MG63 (cell line): ENCODE measurements around the gene CDH18. TPM values are rescaled to one million over a fixed set of nuclear protein-coding genes. Genes with fewer than 3 reads are reported as not detected.

Experiments used
- DNase-seq: peaks from one replicate; pipeline ENCODE4 v3.0.0-alpha.2; 2020
- H3K27me3 ChIP-seq: fragments of 250-450 bp; sonication (Bioruptor Pico); 2 replicates; pipeline ENCODE4 v1.5.1; 2020; ENCODE audit warnings: mild to moderate bottlenecking, moderate library complexity
- H3K36me3 ChIP-seq: fragments of 250-450 bp; sonication (Bioruptor Pico); 2 replicates; pipeline ENCODE4 v1.5.1; 2020; ENCODE audit warnings: mild to moderate bottlenecking, moderate library complexity
- H3K4me3 ChIP-seq: fragments of 250-450 bp; sonication (Bioruptor Pico); 2 replicates; pipeline ENCODE4 v1.5.1; 2020; ENCODE audit warnings: mild to moderate bottlenecking, moderate library complexity
- H3K9me3 ChIP-seq: fragments of 250-450 bp; sonication (Bioruptor Pico); 2 replicates; pipeline ENCODE4 v1.5.1; 2020; ENCODE audit warnings: mild to moderate bottlenecking, moderate library complexity
- total RNA-seq: library from RNA; depleted of rRNA; stranded (reverse); fragments of >200 nt; shearing (Covaris generic); gene quantifications from 2 replicates; pipeline ENCODE4 v1.2.3, GENCODE V29; 2014; ENCODE audit warnings: low replicate concordance; rRNA removed

Gene CDH18, protein sequence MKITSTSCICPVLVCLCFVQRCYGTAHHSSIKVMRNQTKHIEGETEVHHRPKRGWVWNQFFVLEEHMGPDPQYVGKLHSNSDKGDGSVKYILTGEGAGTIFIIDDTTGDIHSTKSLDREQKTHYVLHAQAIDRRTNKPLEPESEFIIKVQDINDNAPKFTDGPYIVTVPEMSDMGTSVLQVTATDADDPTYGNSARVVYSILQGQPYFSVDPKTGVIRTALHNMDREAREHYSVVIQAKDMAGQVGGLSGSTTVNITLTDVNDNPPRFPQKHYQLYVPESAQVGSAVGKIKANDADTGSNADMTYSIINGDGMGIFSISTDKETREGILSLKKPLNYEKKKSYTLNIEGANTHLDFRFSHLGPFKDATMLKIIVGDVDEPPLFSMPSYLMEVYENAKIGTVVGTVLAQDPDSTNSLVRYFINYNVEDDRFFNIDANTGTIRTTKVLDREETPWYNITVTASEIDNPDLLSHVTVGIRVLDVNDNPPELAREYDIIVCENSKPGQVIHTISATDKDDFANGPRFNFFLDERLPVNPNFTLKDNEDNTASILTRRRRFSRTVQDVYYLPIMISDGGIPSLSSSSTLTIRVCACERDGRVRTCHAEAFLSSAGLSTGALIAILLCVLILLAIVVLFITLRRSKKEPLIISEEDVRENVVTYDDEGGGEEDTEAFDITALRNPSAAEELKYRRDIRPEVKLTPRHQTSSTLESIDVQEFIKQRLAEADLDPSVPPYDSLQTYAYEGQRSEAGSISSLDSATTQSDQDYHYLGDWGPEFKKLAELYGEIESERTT
- total RNA-seq = 18.8 and 25.4 TPM in 2 replicates

DNA sequence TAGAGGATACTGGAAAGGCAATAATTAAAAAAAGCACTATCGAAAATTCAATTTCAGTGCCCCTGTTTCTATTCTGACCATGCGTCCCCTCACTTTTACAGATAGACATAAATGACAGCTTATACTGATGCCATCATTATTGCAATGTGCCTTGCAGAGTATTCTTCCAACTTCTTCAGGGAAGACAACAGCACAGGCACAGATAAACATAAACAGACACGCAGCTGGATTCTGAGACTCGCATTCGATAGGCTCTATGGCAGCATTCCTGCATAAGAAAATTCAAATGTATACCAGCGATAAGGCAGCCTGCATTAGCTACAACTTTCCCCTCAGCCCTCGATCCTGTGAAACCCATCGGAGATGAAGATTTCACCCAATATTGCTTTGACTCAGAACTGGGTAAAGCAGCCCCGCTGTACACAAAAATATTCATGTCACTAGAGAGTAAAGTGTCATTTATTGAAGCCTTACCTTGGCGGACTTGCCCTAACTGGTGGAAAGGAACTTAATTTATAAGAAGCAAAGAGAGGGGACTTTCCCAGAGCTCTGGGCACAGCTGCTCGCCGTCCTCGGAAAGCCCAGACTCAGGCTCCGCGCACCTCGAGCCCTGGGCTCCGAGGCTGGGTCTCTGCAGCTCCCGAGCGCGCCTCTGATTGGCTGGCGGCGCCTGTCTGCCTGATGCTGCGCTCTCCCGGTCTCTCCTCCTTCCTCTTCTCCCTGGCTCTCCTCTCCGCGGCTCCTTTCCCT, at the start of gene CDH18:
CDH18 (minus strand) TSS at position 589 of the 750 bp plus-strand sequence. CDS start 149,214 bp downstream, outside the sequence.
- peak; percentile 90 for DNase-seq
- peak within 1 kb of the TSS; percentile 58 for H3K4me3 ChIP-seq
- H3K36me3 ChIP-seq = no peaks in the 10 kb centered on the region
- H3K9me3 ChIP-seq = no peaks in the 10 kb centered on the region
- no peaks in the 10 kb centered on the region for H3K27me3 ChIP-seq

DNA sequence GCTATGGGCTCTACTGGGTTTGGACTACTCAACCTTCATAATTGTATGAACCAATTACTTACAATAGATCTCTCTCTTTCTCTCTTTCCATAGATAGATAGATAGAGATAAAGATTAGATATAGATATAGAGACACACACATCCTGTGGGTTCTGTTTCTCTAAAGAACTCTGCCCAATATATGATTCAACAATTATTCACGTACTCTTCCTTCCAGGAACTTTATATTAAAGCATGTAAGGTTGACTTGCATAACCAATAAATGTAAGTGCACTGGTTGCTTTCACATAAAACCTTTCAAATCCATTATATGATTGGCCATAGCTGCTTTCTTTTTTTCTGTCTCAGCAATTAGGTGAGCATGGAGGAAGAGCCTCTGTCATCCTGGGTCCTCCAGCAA, 46.7 kb upstream of the CDH18 start:
- H3K36me3 ChIP-seq = no peaks in the 10 kb centered on the region
- no peak overlapping the region for H3K4me3 ChIP-seq
- DNase-seq = no peak
- no peaks in the 10 kb centered on the region for H3K27me3 ChIP-seq
- H3K9me3 ChIP-seq = peaks cover 21% of the 10 kb centered on the region

DNA sequence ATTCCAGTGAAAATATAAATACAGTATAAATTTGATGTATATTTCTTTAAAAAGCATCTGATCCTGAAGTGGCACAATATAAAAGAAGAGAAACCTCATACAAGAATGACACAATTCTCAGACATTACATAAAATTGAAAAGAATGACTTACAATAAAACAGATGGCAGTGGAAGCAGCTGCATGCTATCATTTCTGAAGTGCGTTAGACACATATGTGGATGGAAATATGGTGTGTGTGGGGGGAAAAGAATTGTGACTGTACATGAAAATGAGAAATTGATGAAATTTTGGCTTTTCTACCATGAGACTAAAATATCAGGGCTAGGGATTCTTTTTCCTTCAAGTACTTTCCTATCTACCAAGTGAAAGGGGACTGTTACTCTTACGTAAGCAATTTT, 45.9 kb upstream of the CDH18 start:
- Histone ChIP-seq H3K9me3 (peaks cover 15% of the 10 kb centered on the region; the same call in 1 of the 2 replicates), H3K36me3 (no peaks in the 10 kb centered on the region), H3K27me3 (no peaks in the 10 kb centered on the region), H3K4me3 (no peak overlapping the region)
- no peak for DNase-seq

DNA sequence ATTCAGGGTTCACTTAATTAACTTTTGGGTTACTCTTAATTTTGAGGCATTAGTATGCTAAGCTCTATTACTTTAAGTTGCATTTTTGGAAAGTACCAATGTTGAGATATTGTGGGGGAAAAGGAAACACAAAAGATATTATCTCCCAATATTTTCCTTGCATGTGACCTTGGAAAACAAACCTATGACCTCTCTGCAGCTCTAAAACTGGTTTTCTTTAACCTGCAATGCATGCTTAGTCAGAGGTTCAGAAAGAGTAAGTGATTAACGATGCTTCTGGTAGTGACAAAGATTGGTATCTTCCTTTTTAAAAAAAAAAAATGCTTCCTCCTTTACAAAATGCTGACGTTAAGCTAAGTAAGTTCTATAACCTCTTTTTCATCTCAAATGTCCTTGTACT, 44.9 kb upstream of the CDH18 start:
- Histone ChIP-seq H3K9me3 (peaks cover 12% of the 10 kb centered on the region; the same call in 1 of the 2 replicates), H3K36me3 (no peaks in the 10 kb centered on the region), H3K27me3 (no peaks in the 10 kb centered on the region), H3K4me3 (no peak overlapping the region)
- DNase-seq = no peak

DNA sequence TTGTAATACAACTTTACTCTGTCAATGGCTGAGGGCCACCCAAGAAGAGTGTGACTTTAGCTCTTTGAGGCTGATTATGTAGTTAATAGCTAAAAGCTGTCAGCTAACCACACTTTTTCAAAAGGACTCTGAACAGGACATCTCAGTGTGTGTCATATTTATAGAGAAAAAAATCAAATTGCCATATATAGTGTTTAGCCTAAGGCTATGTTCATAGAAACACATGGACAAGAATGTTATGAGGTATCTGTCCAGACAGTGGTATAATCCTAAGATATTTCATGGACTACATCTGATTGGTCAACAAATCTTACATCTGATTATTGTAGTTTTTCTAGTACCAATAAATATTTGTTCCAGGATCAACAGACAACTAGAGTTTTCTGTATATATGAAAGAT, 42.1 kb upstream of the CDH18 start:
- DNase-seq = no peak
- Histone ChIP-seq H3K27me3 (no peaks in the 10 kb centered on the region), H3K9me3 (peaks cover 8% of the 10 kb centered on the region; the same call in 1 of the 2 replicates), H3K4me3 (no peak overlapping the region), H3K36me3 (no peaks in the 10 kb centered on the region)

DNA sequence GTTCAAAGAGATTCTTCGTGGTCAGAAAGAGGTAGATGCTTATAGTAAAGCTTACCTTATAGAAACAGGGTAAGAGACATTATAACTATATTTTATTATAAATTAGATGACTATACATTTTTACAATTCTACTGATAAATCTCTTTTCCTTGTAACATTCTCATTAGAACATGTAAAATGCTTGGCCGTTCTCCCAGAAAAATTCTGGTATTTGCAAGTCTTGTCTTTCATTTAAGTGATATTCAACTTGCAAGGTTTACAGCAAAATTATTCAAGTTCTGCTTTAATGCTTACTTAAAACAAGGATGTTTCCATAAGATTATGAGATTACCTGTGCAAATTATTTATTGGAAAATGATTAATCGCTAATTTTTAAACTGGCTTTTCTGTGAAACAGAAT, 41.3 kb upstream of the CDH18 start:
- H3K9me3 ChIP-seq = peaks cover 2% of the 10 kb centered on the region; the same call in 1 of the 2 replicates
- H3K36me3 ChIP-seq = no peaks in the 10 kb centered on the region
- H3K27me3 ChIP-seq = no peaks in the 10 kb centered on the region
- no peak overlapping the region for H3K4me3 ChIP-seq
- no peak for DNase-seq

DNA sequence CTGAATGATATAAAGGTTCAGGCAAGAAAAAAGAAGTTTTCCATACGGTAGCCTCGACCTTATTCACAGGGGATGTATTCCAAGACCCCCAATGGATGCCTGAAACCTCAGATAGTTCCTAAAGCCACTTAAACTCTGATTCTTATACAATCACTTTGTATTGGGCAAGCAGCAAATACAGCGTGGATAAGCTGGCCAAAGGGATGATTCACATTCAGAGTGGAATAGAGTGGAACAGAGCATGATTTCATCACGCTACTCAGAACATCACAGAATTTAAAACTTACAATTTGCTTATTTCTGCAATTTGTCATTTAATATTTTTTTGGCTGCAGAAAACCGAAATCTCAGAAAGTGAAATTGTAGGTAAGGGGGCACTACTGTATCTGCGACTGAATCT, 40.5 kb upstream of the CDH18 start:
- no peaks in the 10 kb centered on the region for H3K27me3 ChIP-seq
- peak; percentile 11 for DNase-seq
- H3K9me3 ChIP-seq = no peaks in the 10 kb centered on the region
- no peaks in the 10 kb centered on the region for H3K36me3 ChIP-seq
- H3K4me3 ChIP-seq = no peak overlapping the region

DNA sequence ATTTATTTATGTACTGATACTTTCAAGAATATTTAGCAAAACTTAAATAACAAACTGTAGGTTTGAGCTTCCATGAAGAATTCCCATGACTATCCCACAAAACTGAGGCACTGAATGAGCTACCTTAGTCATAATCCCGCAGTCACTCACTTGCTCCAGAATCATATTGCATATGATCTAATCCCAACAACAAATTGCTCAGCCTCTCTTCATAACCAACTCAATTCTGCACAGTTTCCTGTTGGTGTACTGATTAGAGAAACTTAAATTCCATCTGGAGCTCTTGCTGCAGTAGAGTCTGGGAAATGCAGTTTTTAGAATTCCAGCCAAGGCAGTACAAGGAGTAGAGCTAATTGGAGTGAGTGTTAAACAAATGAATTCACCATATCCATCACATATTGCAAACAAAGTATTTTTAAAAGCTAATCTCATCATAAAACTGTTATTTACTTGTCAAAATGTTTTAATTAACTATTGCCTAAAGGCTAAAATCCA, 35.7 kb upstream of the CDH18 start:
- no peak for DNase-seq
- Histone ChIP-seq H3K27me3 (no peaks in the 10 kb centered on the region), H3K9me3 (peaks cover 5% of the 10 kb centered on the region), H3K4me3 (no peak overlapping the region), H3K36me3 (no peaks in the 10 kb centered on the region)

DNA sequence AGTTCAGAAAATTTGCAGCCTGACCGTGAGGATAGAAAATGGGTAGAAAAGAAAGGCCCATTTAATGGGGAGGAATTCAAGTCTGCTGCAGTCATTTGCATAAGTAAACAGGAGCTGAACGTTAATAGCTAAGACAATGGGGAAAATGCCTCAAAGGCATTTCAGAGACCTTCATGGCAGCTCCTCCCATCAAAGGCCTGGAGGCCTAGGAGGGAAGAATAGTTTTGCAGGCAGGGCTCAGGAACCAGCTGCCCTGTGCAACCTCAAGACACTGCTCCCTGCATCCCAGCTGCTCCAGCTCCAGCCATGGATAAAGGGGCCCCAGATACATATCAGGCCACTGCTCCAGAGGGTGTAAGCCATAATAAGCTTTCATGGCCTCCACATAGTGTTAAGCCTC, 32.2 kb upstream of the CDH18 start:
- Histone ChIP-seq H3K27me3 (no peaks in the 10 kb centered on the region), H3K4me3 (no peak overlapping the region), H3K36me3 (no peaks in the 10 kb centered on the region), H3K9me3 (peaks cover 5% of the 10 kb centered on the region)
- DNase-seq = no peak

DNA sequence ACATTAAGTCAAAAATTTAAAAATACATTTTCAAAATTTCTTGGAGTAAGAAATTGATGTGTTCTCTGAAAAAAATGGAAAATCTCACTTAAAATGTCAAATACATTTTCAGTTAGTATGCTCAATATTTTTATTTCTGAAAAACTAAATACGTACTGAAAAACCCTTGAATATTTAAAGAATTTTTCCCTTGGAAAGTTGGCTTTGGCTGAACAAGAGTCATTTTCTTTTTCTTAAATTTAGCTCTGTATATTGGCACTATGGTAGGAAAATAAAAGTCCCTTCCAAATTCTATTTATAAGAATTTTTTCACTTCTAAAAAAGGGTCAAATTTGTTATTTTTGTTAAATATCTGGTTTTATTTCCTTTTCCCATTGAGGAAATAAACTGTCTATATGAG, 29.0 kb upstream of the CDH18 start:
- H3K27me3 ChIP-seq = no peaks in the 10 kb centered on the region
- no peaks in the 10 kb centered on the region for H3K36me3 ChIP-seq
- H3K4me3 ChIP-seq = no peak overlapping the region
- no peak for DNase-seq
- peaks cover 5% of the 10 kb centered on the region for H3K9me3 ChIP-seq

DNA sequence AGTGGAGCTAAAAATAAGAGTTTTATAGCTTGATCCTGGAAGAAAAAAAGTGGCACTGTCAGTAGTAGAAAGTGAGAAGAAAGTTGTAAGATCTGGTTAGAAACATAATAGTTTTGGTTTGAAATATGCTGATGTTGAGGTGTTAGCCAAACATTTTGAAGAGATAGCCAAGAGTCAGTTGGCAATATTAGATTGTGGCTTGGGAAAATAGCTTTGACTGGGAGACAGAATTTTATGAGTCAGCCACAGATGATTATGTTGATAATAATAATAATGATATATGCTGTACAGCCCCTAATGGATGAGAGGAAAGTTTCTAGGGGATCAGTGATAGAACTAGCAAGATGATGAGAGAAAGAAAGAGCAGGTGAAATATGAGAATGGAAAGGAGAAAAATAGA, 12.4 kb upstream of the CDH18 start:
- H3K27me3 ChIP-seq = no peaks in the 10 kb centered on the region
- DNase-seq = no peak
- H3K4me3 ChIP-seq = no peak overlapping the region
- no peaks in the 10 kb centered on the region for H3K9me3 ChIP-seq
- no peaks in the 10 kb centered on the region for H3K36me3 ChIP-seq

DNA sequence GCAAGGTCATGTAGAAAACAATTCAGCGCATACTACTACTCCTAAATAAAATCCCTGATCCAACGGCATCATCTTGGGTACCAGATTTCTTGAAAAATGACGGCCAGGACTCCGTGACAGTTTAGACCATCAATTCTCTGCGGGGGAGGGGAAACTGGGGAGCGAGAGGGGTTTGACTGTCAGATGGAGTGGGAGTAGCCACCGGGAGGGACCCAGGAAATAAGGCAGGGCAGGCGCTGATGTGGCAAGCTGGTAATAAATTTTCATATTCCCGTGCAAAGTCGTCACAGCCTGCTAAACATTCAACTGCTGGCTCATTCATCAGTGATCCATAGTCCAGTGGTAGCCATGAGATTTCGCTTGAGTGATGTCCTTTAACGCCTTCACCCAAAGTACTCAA, 457 bp upstream of the CDH18 start:
- no peaks in the 10 kb centered on the region for H3K9me3 ChIP-seq
- no peaks in the 10 kb centered on the region for H3K27me3 ChIP-seq
- H3K4me3 ChIP-seq = peak overlapping the region; percentile 58
- H3K36me3 ChIP-seq = no peaks in the 10 kb centered on the region
- peak; percentile 28 for DNase-seq

DNA sequence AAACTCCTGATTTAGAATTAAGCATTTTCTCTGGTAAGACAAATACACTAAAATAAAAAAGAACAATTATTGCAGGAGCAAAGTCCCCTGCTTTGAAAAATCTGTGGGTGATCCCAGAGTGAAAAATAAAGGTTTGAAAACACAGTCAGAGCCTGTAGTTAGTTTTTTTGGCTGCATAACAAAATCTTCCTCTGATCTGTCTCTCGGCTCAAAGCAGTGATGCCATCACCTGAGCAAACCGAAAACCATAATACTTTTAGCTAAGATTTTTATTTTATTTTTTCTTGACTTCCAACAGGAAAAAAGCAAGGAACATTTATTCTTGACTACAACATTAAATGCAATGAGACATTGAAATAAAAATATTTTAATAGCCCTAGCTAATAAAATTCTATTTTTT, 1.2 kb downstream of the CDH18 start:
- Histone ChIP-seq H3K4me3 (peak overlapping the region; percentile 58), H3K36me3 (no peaks in the 10 kb centered on the region), H3K27me3 (no peaks in the 10 kb centered on the region), H3K9me3 (no peaks in the 10 kb centered on the region)
- DNase-seq = no peak

DNA sequence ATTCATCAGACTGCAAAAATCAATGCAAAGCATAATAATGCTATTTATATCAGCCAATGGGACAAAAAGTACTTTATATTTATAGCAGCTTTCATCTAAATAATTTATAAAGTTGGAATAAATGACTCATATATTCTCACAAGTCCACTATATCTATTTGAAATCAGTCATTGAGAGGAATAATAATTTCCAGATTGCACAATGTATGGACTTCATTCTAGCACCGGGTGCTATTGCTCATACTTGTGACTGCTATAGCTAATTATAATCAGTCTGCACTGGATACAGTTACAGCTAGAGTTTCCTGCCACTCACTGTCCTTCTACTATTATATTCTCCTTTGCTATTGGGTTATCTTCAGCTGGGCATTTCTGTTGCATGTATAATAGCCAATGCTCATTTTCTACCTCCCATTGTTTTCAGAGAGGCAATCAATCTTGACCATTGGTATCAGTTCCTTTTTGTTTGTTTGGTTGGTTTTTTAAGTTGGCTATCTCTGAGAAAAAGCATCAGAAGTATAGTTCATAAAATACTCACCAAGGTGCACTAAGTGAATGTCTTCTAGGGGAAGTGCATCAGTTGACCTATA, 1.9 kb downstream of the CDH18 start:
- H3K27me3 ChIP-seq = no peaks in the 10 kb centered on the region
- no peak overlapping the region for H3K4me3 ChIP-seq
- H3K36me3 ChIP-seq = no peaks in the 10 kb centered on the region
- H3K9me3 ChIP-seq = no peaks in the 10 kb centered on the region
- no peak for DNase-seq

DNA sequence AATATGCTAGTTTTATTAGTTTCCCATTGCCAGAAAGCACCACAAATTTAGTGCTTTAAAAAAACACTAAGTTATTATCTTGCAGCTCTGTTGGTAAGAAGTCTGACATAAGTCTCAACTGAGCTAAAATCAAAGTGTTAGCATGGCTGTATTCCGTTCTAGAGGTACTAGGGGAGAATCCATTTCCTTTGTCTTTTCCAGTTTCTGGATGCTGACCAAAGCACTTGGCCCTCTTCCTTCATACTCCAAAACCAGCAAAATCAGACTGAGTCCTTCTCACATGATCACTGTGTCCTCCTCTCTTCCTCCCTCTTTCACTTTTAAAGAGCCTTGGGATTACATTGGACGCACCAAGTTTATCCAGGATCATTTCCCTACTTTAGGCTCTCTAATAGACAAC, 9.5 kb downstream of the CDH18 start:
- no peak for DNase-seq
- H3K9me3 ChIP-seq = no peaks in the 10 kb centered on the region
- no peaks in the 10 kb centered on the region for H3K36me3 ChIP-seq
- H3K27me3 ChIP-seq = no peaks in the 10 kb centered on the region
- no peak overlapping the region for H3K4me3 ChIP-seq

DNA sequence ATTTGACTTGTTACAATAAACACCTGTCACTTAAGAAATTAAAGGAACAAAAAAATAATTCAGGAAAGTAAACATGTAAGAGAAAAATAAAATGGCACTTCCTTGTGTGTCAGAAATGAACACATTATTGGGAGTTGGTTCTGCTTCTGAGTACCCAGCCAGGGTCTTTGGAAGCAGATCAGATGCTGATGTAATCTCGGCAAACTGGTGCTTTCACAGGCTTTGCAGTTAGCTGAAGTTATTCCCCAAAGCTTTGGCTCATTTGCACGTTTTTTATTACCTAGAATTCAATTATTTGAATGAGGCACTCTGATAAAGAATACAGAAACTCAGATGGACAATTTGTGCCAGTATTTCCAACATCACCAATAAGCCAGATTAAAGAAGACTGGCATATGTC, 10.9 kb downstream of the CDH18 start:
- no peaks in the 10 kb centered on the region for H3K36me3 ChIP-seq
- H3K9me3 ChIP-seq = no peaks in the 10 kb centered on the region
- no peak overlapping the region for H3K4me3 ChIP-seq
- no peaks in the 10 kb centered on the region for H3K27me3 ChIP-seq
- DNase-seq = peak; percentile 1
